Measurements from ENCODE around the gene SLC22A5.
"Not testable (repeated sequence)": the region's sequence is repeated elsewhere in the genome, so short reads cannot be mapped to it uniquely, and the experiment has no call there.

Gene SLC22A5

GRCh38 chr5:132389051-132389331 lies 19.5 kb downstream of the SLC22A5 start:
- DNase-seq, result no peak

DNA sequence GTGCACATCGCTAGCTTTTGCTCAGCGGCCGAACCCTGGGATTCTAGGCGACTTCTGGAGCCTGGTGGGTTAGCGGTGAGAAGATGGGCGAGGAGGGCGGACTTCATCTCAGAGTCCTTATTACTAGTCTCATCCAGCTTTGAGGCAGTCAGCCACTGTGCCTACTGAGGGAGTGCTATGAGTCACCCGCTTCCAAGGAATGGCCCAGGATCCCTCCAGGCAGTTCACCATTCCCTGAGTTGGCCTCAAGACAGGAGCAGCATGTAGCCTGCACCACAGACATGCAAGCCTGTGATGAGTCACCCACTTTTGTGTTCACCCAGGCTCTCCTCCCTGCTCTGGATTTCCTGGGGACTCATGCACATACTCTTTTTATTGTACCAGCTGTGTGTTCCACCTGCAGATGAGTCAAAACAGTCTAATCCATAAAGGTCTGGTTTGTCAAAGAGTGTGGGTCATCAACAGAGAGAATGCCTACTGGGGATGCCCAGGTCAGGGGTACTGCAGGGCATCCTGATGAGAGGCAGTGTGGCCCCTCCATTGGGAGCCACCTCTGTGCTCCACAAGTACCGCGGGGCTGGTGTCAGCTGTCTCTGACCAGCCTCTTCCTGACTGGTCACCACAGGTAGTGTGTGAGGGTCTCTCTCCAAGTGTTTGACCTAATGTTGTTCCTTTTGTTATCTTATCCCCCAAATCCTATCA lies 20.2 kb downstream of the SLC22A5 start:
- DNase-seq, result peak; percentile 44

DNA sequence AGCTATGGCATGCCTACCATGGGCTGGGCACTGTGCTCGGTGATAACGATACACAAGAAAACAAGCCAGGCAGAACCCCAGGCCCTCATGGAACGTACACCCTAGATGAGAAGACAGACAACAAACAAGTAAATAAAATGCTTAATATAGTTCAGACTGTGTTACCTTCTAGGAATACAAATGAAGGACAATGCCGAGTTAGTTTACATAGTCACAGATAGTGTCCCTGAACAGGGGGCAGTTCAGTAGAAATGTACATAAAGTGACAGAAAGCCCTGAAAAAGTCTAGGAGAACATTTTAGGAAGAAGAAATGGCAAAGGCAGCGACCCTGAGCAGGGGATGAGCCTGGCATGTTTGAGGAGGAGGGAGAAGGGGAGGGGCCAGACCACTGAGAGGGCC lies 21.7 kb downstream of the SLC22A5 start:
- DNase-seq, result no peak

- no peak for DNase-seq
Measured at GRCh38 chr5:132391870-132392269, 22.4 kb downstream of the SLC22A5 start.

GRCh38 chr5:132392411-132392810 lies 22.9 kb downstream of the SLC22A5 start:
- DNase-seq, result no peak

DNA sequence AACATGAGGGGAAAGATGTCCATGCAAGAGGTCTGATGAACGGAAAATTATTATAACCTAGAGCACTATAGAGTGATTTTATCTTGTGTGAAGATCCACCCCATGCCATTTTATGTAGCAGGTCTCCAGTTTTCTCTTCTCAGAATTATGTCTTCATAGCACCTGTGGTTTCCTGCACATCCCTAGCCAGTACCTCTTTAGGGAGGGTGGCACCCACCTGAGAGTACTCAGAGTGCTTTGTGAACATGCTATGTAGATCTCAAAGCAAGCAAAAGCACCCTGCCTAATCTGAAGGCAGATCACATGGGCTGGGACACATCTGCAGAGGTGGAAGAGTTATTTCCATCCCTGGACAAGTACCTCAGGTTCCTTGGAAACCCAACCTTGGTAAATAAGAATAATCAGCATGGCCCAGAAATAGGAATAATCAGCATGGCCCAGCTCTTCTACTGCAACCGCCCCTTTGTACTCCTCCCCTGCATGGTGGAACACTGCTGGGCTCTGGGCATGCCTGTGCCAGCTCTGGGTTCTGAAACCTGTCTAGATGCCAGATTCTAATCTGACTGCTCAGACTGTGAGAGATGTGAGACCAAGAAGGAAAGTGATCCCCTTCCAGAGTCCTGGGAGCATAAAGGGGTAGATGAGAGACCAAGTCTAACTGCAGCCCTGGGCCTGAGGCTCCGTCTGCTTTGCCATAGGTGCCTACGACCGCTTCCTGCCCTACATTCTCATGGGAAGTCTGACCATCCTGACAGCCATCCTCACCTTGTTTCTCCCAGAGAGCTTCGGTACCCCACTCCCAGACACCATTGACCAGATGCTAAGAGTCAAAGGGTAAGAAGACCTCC lies 23.7 kb downstream of the SLC22A5 start:
- no peak for DNase-seq

DNA sequence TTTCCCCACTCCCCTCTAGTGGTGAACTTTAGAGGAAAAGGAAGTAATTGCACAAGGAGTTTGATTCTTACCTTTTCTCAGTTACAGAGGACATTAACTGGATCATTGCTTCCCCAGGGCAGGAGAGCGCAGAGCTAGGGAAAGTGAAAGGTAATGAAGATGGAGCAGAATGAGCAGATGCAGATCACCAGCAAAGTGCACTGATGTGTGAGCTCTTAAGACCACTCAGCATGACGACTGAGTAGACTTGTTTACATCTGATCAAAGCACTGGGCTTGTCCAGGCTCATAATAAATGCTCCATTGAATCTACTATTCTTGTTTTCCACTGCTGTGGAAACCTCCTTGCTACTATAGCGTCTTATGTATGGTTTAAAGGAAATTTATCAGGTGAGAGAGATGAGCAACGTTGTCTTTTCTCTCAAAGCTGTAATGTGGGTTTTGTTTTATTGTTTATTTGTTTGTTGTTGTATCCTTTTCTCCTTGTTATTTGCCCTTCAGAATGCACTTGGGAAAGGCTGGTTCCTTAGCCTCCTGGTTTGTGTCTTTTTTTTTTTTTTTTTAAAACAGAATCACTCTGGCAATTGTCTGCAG lies 25.3 kb downstream of the SLC22A5 start:
- DNase-seq, result no peak

GRCh38 chr5:132396589-132397031 lies 27.1 kb downstream of the SLC22A5 start:
- no peak for DNase-seq

DNA sequence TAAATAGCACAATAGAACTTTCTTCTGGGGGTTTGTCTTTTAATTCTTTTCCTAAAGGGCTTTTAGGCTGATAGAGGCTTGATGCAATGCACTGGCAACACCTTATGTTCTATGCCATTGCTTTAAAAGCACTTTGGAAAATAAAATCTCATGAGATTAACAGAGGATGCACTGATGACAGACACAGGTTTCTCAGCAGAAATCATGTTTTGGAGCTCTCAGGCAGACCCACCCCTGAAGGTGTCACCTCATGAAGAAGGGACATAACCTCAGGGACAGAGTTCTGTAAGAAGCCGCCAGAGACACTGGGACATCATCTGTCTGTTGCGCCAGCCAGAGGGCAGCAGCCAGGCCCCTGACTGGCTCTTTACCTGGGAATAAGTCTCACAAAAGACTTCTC lies 27.7 kb downstream of the SLC22A5 start:
- no peak for DNase-seq

- not testable (repeated sequence) for DNase-seq
Measured at GRCh38 chr5:132397936-132398675, 28.6 kb downstream of the SLC22A5 start.

DNA sequence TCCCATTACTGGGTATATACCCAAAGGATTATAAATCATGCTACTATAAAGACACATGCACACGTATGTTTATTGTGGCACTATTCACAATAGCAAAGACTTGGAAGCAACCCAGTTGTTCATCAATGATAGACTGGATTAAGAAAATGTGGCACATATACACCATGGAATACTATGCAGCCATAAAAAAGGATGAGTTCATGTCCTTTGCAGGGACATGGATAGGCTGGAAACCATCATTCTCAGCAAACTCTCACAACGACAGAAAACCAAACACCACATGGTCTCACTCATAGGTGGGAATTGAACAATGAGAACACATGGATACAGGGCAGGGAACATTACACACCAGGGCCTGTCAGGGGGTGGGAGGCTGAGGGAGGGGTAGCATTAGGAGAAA lies 34.5 kb downstream of the SLC22A5 start:
- DNase-seq, result not testable (repeated sequence)

DNA sequence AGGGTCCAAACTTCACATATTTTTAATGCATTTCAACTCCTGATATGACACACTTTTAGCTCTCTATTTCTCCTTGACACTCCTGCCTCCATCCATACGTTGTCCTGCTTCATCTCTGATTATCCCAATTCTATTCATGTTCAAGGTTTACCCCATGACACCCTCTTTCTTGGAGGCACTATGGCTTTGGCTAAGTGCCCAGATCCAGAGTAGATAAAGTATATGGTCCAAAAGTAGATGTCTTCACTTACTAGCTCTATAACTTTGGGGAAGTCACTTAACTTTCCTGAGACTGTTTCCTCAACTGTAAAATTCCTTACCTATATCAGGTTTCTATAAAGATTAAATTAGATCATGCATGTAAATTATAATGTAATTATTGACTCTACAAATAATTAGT lies 36.1 kb downstream of the SLC22A5 start:
- DNase-seq, result no peak

GRCh38 chr5:132406144-132406783 lies 36.8 kb downstream of the SLC22A5 start:
- no peak for DNase-seq

DNA sequence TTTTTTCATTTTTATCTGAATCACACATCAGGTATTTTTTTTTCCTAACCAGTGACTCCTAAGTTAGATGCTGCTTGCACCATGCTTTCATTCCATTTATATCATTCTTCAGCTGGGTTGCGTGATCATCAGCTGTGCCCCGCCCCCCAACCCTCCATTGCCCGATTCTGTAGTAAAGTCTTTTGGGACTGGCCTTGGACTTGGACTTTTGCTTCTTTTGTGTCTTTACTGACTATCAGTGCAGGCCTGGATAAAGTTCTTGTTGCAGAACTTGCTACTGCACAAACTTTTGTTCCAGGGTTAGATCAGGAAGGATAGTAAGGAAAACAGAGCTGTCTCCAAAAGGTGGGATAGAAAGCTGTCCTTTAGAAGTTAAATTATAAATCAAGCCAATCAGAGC lies 38.5 kb downstream of the SLC22A5 start:
- no peak for DNase-seq

DNA sequence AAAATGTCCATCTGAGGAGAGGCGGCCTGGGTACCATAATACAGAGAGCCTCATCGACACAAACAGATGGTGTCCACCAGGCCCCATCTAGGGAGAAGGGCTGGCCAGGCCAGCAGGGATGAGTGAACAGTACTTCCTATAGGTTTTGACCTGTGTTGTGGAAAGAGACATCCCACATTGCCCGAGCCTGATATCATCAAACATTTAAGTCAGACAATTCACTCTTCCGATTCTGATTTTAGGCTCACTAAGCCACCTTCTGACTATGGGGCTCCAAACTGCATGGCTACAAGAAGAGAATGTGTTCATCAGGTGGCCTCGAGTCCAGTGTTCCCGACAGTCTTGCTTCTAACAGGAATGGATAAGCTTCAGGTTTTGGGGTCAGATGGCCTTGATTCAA lies 38.9 kb downstream of the SLC22A5 start:
- no peak for DNase-seq

DNA sequence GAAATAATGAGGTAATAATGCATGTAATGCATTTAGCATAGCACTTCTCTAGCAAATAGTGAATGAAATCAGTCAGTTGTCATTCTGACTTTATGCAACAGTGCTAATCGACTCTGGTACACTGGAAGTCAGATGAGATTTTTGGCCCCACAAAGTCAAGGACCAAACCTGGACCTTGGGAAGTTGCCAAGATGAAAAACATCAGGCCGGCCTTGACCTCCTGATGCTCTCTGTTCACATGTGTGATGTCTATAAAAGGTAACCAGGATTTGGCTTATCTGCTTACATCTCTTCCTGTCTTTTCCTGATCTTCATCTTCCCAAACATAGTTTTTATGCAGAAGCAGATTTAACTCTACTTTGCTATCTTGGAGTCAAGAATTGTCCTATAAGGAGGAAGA lies 39.5 kb downstream of the SLC22A5 start:
- DNase-seq, result no peak

GRCh38 chr5:132410451-132411303 lies 41.2 kb downstream of the SLC22A5 start:
- peak; percentile 91 for DNase-seq

GRCh38 chr5:132411304-132412013 lies 41.9 kb downstream of the SLC22A5 start:
- DNase-seq, result peak; percentile 36

DNA sequence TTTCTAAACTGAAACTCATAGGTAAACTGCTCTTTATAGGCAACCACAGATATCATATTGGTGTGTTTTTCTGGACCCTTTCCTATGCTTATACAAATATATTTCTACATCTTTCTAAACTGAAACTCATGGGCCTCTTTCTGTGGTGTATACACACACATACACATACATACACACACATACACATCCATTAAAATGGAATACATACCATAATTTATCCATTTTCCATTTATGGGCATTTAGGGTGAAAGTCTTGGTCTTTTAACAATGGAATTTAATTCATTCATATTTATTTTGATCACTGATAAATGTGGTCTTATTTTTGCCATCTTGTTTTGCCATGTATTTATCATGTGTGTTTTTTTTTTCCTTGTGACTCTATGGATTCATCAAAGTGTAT lies 44.1 kb downstream of the SLC22A5 start:
- DNase-seq, result no peak

DNA sequence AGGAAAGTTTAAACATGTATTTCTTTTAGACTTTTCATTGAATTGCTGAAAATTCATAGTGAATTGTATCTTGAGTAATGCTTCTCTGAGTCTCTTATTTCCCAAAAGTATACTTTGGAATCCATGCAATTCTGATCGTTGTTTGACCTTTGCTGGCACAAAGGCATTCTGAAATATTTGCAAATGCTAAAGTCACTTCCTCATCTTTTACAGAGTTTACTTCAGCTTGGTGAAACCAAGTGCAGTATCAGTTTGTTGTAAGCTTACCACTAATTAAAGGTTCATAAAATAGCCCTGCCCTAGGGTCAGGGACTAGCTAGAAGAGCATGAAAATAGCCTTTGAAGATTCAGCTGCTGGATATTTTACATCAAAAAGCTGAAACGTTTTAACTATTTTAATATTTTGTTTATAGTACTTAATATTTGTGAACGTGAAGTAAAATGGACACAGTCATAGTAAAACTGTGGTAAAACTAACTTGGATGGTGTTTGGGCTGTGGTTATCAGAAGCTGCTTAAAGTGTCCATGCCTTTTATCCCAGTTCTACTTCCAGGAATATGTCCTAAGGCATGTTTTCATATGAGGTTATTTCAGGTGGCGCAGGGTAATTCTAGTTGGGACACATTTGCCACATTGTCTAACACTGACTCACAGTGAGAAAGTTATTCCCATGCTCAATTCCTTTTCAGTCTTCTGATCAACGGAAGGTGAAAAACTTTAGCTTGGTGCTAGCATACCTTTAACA lies 45.3 kb downstream of the SLC22A5 start:
- no peak for DNase-seq
